H9 (cell line): ENCODE measurements around the gene PARK7. TPM values are rescaled to one million over a fixed set of nuclear protein-coding genes. Genes with fewer than 3 reads are reported as not detected.

Experiments
- DNase-seq: peaks from one replicate; pipeline ENCODE4 v3.0.0-alpha.2; 2017
- H2AFZ ChIP-seq: one replicate; pipeline ENCODE4 v1.6.1; 2013; ENCODE audit warnings: mild to moderate bottlenecking, low read length, control low read depth, moderate library complexity
- H2AK5ac ChIP-seq: 2 replicates; pipeline ENCODE4 v1.6.1; 2013; ENCODE audit warnings: low read length, control low read depth, mixed read lengths; ENCODE audit not compliant: insufficient read length
- H2BK120ac ChIP-seq: one replicate; pipeline ENCODE4 v1.6.1; 2013; ENCODE audit warnings: low read depth, mild to moderate bottlenecking, low read length, control low read depth, inconsistent platforms; ENCODE audit not compliant: poor library complexity, severe bottlenecking
- H2BK12ac ChIP-seq: 2 replicates; pipeline ENCODE4 v1.6.1; 2013; ENCODE audit warnings: low read length, control low read depth, mixed read lengths, low read depth; ENCODE audit not compliant: insufficient read length
- H2BK15ac ChIP-seq: 2 replicates; pipeline ENCODE4 v1.6.1; 2013; ENCODE audit warnings: low read depth, low read length, control low read depth
- H2BK20ac ChIP-seq: one replicate; pipeline ENCODE4 v1.6.1; 2013; ENCODE audit warnings: low read depth, mild to moderate bottlenecking, low read length, control low read depth, inconsistent platforms; ENCODE audit not compliant: poor library complexity, severe bottlenecking
- H2BK5ac ChIP-seq: 2 replicates; pipeline ENCODE4 v1.6.1; 2013; ENCODE audit warnings: low read length, control low read depth, mixed read lengths; ENCODE audit not compliant: insufficient read length
- H3K14ac ChIP-seq: 2 replicates; pipeline ENCODE4 v1.6.1; 2013; ENCODE audit warnings: low read length, control low read depth; ENCODE audit not compliant: insufficient read depth
- H3K18ac ChIP-seq: 2 replicates; pipeline ENCODE4 v1.6.1; 2013; ENCODE audit warnings: low read depth, mild to moderate bottlenecking, mixed read lengths, low read length, control low read depth; ENCODE audit not compliant: insufficient read length
- H3K23ac ChIP-seq: 2 replicates; pipeline ENCODE4 v1.6.1; 2013; ENCODE audit warnings: low read length, control low read depth, mixed read lengths, low read depth; ENCODE audit not compliant: insufficient read length
- H3K23me2 ChIP-seq: 2 replicates; pipeline ENCODE4 v1.6.1; 2013; ENCODE audit warnings: low read depth, mild to moderate bottlenecking, mixed read lengths, low read length, control low read depth; ENCODE audit not compliant: insufficient read length, poor library complexity, severe bottlenecking
- H3K27ac ChIP-seq: 2 replicates; pipeline ENCODE4 v1.5.1; 2013; ENCODE audit warnings: low read length, control low read depth, mixed read lengths, low read depth; ENCODE audit not compliant: insufficient read length
- H3K27me3 ChIP-seq: 2 replicates; pipeline ENCODE4 v1.6.1; 2013; ENCODE audit warnings: low read length, control low read depth, inconsistent platforms; ENCODE audit not compliant: insufficient read depth
- H3K4ac ChIP-seq: 2 replicates; pipeline ENCODE4 v1.6.1; 2013; ENCODE audit warnings: low read depth, mild to moderate bottlenecking, control low read depth, inconsistent platforms, low read length, moderate library complexity
- H3K4me1 ChIP-seq: 2 replicates; pipeline ENCODE4 v1.6.1; 2013; ENCODE audit warnings: low read length, control low read depth, inconsistent platforms; ENCODE audit not compliant: insufficient read depth
- H3K4me2 ChIP-seq: 2 replicates; pipeline ENCODE4 v1.6.1; 2013; ENCODE audit warnings: low read length, control low read depth, mixed read lengths; ENCODE audit not compliant: insufficient read length, insufficient read depth
- H3K56ac ChIP-seq: 2 replicates; pipeline ENCODE4 v1.6.1; 2013; ENCODE audit warnings: low read depth, mild to moderate bottlenecking, mixed read lengths, low read length, control low read depth; ENCODE audit not compliant: insufficient read length
- H3K79me1 ChIP-seq: 2 replicates; pipeline ENCODE4 v1.6.1; 2013; ENCODE audit warnings: low read depth, mild to moderate bottlenecking, moderate library complexity, low read length, control low read depth, inconsistent platforms; ENCODE audit not compliant: insufficient read depth, poor library complexity, severe bottlenecking
- H3K79me2 ChIP-seq: 2 replicates; pipeline ENCODE4 v1.6.1; 2013; ENCODE audit warnings: low read length, control low read depth, inconsistent platforms; ENCODE audit not compliant: insufficient read depth
- H3K9ac ChIP-seq: 2 replicates; pipeline ENCODE4 v1.6.1; 2013; ENCODE audit warnings: low read length, control low read depth, mixed read lengths; ENCODE audit not compliant: insufficient read length; ENCODE audit errors: extremely low read depth
- H3K9me3 ChIP-seq: one replicate; pipeline ENCODE4 v1.6.1; 2013; ENCODE audit warnings: low read depth, low read length, inconsistent platforms; ENCODE audit not compliant: control insufficient read depth
- H3T11ph ChIP-seq: one replicate; pipeline ENCODE4 v1.6.1; 2013; ENCODE audit warnings: mild to moderate bottlenecking, low read length, control low read depth, inconsistent platforms
- H4K20me1 ChIP-seq: one replicate; pipeline ENCODE4 v1.6.1; 2013; ENCODE audit not compliant: control insufficient read depth, insufficient read length, insufficient read depth
- H4K5ac ChIP-seq: 2 replicates; pipeline ENCODE4 v1.6.1; 2013; ENCODE audit warnings: low read depth, mild to moderate bottlenecking, mixed read lengths, low read length, control low read depth; ENCODE audit not compliant: insufficient read length
- H4K8ac ChIP-seq: replicated peaks from 2 replicates; pipeline ENCODE4 v1.6.1; 2013; ENCODE audit warnings: low read length, control low read depth, mixed read lengths, low read depth; ENCODE audit not compliant: insufficient read length
- H4K91ac ChIP-seq: 2 replicates; pipeline ENCODE4 v1.6.1; 2013; ENCODE audit warnings: low read depth, mild to moderate bottlenecking, moderate library complexity, mixed read lengths, low read length, control low read depth; ENCODE audit not compliant: insufficient read length
- H3K27ac Mint-ChIP-seq, 3 experiments: 2 replicates in 2 of 3; 3 replicates in 1 of 3; pipeline ENCODE4 v1.8.0; 2020 to 2021; ENCODE audit warnings: mixed read lengths in 3 of 3, mild to moderate bottlenecking in 1 of 3, moderate library complexity in 1 of 3
- H3K27me3 Mint-ChIP-seq: 2 replicates; pipeline ENCODE4 v1.8.0; 2021; ENCODE audit warnings: low read depth, mild to moderate bottlenecking, moderate library complexity, mixed read lengths
- H3K36me3 Mint-ChIP-seq, 3 experiments: 2 replicates in 2 of 3; 3 replicates in 1 of 3; pipeline ENCODE4 v1.8.0; 2020 to 2021; ENCODE audit warnings: low read depth in 3 of 3, mixed read lengths in 3 of 3; ENCODE audit not compliant: insufficient read depth in 1 of 3
- H3K4me1 Mint-ChIP-seq, 2 experiments: 2 replicates each; pipeline ENCODE4 v1.8.0; 2020; ENCODE audit warnings: mixed read lengths in 2 of 2
- H3K4me3 Mint-ChIP-seq, 2 experiments: 2 replicates in 1 of 2; 3 replicates in 1 of 2; pipeline ENCODE4 v1.8.0; 2020 to 2021; ENCODE audit warnings: mild to moderate bottlenecking in 2 of 2, mixed read lengths in 2 of 2, moderate library complexity in 1 of 2
- H3K9me3 Mint-ChIP-seq, 2 experiments: 2 replicates in 1 of 2; 3 replicates in 1 of 2; pipeline ENCODE4 v1.8.0; 2020; ENCODE audit warnings: mild to moderate bottlenecking in 2 of 2, mixed read lengths in 2 of 2, moderate library complexity in 1 of 2
- CTCF ChIP-seq: fragments of 200-600 bp; sonication (generic); conservative IDR thresholded peaks from 3 replicates; pipeline ENCODE4 v1.8.0; 2021; ENCODE audit warnings: antibody characterized with exemption, mild to moderate bottlenecking
- WGBS: extraction: QIAGEN DNeasy Blood & Tissue Kit; methylation state at CpG from one replicate; pipeline ENCODE4 v1.1.7; 2013; ENCODE audit warnings: missing lambda C conversion rate, low lambda C conversion rate, mixed read lengths; ENCODE audit not compliant: insufficient read length; ENCODE audit errors: extremely low coverage; 5-methylcytosine and 5-hydroxymethylcytosine counted together
- total RNA-seq: library from RNA; stranded (reverse); gene quantifications from 2 replicates; pipeline ENCODE4 v1.2.1, GENCODE V29; 2021

PARK7 gene
- total RNA-seq, 1 experiment from 2014 or later: 370 TPM

GRCh38 chr1:8013399-8013798, 51.9 kb downstream of the PARK7 start:
- Mint-ChIP-seq H3K27ac (no peak overlapping the region), H3K4me3 (no peak overlapping the region), H3K27me3 (no peaks in the 10 kb centered on the region), H3K9me3 (no peaks in the 10 kb centered on the region), H3K36me3 (peaks cover 28 to 45% (median 29%) of the 10 kb centered on the region in 3 experiments), H3K4me1 (peaks cover 31 to 35% of the 10 kb centered on the region in 2 experiments)
- no peak for DNase-seq
- Histone ChIP-seq H3K79me1 (peaks cover 10% of the 10 kb centered on the region), H4K91ac (no peak overlapping the region), H4K5ac (no peak overlapping the region), H3K4me2 (no peak overlapping the region), H4K20me1 (no peaks in the 10 kb centered on the region), H3K79me2 (peaks cover 17% of the 10 kb centered on the region; the same call in 1 of the 2 replicates), H3T11ph (no peak overlapping the region), H4K8ac (no peak overlapping the region), H2BK5ac (no peak overlapping the region), H2BK20ac (no peak overlapping the region), H2AFZ (no peak overlapping the region), H3K9ac (no peak overlapping the region), H3K23ac (no peak overlapping the region), H3K4ac (no peak overlapping the region), H3K56ac (no peak overlapping the region), H3K14ac (no peak overlapping the region), H3K4me1 (peaks cover 3% of the 10 kb centered on the region; the same call in 1 of the 2 replicates), H3K23me2 (no peaks in the 10 kb centered on the region), H2AK5ac (no peak overlapping the region), H3K9me3 (no peaks in the 10 kb centered on the region), H3K18ac (no peak overlapping the region), H3K27me3 (no peaks in the 10 kb centered on the region), H2BK12ac (no peak overlapping the region), H2BK15ac (no peak overlapping the region), H2BK120ac (no peak overlapping the region), H3K27ac (no peak overlapping the region)
- no peak for TF ChIP-seq CTCF
- no CpG with 5 or more reads among the region's 11 CpGs for WGBS
